Occipital lobe (tissue), 2 donors: ENCODE data around the gene FBXO44. TPM values are rescaled to one million over a fixed set of nuclear protein-coding genes. Genes with fewer than 3 reads are reported as not detected.
A peak's percentile ranks its signal among the peaks of the same experiment; 100 is the strongest.
"Not testable (repeated sequence)": the region's sequence is repeated elsewhere in the genome, so short reads cannot be mapped to it uniquely, and the experiment has no call there.

Experiments used
- DNase-seq: peaks from one replicate; lab custom pipeline; 2025; lab: John Stamatoyannopoulos, UW
- total RNA-seq: library from RNA; depleted of rRNA; stranded (reverse); fragments of >200 nt; gene quantifications from one replicate; pipeline ENCODE4 v1.2.3, GENCODE V29; 2014

The FBXO44 gene, protein sequence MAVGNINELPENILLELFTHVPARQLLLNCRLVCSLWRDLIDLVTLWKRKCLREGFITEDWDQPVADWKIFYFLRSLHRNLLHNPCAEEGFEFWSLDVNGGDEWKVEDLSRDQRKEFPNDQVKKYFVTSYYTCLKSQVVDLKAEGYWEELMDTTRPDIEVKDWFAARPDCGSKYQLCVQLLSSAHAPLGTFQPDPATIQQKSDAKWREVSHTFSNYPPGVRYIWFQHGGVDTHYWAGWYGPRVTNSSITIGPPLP
- 30.3 TPM for total RNA-seq

DNA sequence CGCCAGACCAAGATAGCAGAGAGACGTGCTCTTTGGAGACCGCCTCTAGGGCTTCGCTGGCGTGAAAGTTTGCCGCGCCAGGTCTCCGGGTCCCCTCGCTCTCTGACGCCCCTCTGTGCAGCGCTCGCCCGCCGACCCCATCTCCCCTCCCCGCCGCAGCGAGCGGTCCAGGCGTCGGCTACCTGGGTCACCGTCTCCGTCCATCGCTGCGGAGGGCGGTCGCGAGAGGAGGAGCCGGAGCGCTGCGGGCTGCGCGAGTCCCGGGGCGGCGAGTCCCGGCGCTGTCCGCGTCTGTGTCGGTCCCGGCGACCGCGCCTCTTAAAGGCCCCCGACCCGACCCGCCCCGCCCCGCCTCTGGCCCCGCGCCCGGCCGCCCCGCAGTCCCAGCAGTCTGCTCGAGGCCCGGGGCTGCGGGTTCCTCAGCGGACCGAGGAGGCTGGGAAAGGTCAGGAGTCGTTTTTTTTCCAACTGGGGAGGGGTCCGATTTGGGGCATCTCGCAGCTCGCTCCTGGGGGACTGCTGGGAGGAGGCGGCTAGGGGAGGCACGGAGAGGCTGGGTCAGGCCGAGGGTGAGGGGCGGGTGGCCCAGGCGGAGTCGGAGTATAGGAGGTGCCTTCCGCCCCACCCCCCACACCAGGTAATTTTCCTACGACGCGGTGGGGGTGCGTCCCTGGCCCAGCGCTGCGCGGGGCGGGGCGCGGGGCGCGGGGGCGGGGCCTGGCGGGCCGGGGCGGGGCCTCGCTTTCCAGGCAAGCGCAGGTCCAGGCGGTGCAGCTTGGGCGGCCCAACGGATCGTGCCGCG is at the start of gene FBXO44, which contains the start of gene FBXO2:
Gene FBXO44, plus strand, starts transcription at position 741 of the 802 bp plus-strand sequence. CDS start 959 bp downstream, outside the sequence.
Gene FBXO2, minus strand, starts transcription at position 293 of the 802 bp plus-strand sequence. Its CDS starts 89 bp downstream, at position 204.
- peak; percentile 62 for DNase-seq

DNA sequence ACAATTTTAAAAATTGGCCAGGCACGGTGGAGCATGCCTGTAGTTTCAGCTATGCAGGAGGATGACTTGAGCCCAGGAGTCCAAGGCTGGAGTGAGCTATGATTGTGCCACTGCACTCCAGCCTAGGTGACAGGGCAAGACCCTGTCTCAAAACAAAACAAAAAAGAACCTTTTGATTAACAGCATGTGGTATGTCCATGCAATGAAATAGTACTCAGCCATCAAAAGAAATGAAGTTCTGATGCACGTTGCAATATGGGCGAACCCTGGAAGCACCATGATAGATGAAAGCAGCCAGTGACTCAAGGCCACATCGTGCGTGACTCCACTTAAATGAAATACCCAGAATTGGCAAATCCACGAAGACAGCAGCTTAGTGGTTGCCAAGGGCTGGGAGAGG is 47.9 kb upstream of the FBXO44 start:
- DNase-seq, result no peak

- DNase-seq, result not testable (repeated sequence)
These were observed 46.0 kb upstream of the FBXO44 start for GRCh38 chr1:11608596-11609130.

DNA sequence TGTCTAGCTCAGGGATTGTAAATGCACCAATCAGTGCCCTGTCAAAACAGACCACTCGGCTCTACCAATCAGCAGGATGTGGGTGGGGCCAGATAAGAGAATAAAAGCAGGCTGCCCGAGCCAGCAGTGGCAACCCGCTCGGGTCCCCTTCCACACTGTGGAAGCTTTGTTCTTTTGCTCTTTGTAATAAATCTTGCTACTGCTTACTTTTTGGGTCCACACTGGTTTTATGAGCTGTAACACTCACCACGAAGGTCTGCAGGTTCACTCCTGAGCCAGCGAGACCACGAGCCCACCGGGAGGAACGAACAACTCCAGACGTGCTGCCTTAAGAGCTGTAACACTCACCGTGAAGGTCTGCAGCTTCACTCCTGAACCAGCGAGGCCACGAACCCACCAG is 45.3 kb upstream of the FBXO44 start:
- not testable (repeated sequence) for DNase-seq

GRCh38 chr1:11610629-11611180 is 44.0 kb upstream of the FBXO44 start:
- no peak for DNase-seq

- DNase-seq, result no peak
These were observed 42.9 kb upstream of the FBXO44 start for GRCh38 chr1:11611638-11612327.

DNA sequence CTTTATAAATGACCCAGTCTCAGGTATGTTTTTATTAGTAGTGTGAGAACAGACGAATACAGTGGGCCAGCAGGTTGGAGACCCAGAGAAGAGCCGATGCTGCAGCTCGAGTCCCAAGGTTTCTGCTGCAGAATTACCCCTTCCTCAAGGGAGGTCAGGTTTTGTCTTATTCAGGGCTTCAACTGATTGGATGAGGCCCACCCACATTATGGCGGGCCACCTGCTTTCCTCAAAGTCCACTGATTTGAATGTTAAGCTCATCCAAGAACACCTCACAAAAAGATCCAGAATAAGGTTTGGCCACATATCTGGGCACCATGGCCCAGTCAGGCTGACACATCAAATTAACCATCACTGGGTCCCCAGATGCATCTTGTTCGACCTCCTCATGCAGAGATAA is 41.3 kb upstream of the FBXO44 start:
- DNase-seq, result no peak

DNA sequence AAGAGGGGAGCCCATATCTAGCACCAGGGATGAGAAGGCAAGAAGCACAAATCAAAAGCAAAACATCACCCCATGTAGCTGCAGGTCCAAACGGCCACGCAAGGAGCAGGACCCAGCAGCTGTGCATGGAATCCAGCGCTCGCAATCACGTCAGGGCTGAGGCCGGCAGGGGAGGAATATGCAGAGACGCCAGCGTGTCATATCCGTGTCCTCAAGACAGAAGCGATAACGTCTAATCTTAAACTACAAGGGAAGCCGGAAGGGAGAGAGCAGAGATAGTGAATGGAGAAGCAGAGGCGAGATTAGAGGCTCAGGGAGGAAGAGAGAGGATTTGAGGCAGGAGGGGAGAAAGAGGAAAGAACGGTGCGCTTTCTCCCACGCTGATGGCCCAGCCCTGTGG is 39.6 kb upstream of the FBXO44 start:
- no peak for DNase-seq

DNA sequence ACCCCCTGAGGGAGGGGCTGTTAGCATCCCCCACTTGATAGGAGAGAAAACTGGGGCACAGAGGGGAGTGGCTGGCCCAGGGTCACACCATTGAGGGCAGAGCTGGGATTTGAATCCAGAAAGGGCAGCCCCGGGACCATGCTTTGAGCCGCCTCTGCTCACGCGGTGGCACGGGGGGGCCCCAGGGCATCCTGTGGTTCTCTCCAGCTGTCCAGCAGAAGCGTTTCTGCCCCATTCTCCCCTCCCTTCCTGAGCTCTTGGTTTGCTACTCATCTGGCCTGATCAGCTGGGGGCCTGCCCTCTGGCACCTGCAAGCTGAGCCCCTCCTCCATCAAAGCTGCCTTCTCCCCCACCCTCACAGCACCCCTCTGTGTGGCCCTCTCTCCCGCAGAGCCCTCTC is 37.9 kb upstream of the FBXO44 start:
- DNase-seq, result no peak

DNA sequence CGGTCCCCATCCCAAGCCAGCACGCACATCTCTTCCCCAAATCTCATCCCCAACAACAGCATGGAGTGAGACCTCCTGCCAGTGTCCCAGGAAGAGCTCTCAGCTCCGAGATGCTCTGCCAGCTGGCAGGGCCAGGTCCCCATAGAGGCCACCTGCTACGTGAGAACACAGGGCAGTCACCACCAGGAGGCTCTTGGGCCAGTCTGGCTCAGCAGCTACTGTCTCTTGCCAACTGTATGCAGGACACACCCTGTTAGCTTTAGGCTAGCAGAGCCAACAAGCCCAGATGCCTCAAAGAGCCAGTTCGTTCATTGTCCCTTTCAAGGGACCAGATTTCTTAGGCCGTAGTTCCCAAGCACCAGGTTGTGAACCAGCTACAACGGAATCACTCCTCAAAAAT is 37.4 kb upstream of the FBXO44 start:
- DNase-seq, result no peak

- DNase-seq, result no peak
These were observed 36.9 kb upstream of the FBXO44 start for GRCh38 chr1:11617741-11618140.

GRCh38 chr1:11620405-11620804 is 34.3 kb upstream of the FBXO44 start:
- no peak for DNase-seq

GRCh38 chr1:11620924-11621323 is 33.8 kb upstream of the FBXO44 start:
- DNase-seq, result no peak

DNA sequence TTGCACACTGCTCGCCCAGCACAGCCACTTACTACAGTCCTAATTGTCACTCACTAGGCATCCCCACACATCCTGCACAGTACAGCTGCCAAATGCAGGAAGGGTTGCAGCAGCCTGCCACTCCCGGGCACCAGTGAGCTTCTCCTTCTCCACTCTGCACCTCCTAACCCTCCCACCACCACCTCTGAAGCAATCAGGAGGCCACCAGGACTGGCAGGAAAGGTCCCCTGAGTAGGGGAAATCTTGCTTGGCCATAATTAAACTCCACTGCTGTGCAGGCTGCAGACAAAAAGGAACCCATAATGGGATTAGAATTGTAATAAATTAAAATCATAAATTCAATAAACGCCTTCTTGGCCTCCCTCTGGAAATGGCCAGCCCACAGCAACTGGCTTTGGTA is 32.3 kb upstream of the FBXO44 start:
- DNase-seq, result no peak

DNA sequence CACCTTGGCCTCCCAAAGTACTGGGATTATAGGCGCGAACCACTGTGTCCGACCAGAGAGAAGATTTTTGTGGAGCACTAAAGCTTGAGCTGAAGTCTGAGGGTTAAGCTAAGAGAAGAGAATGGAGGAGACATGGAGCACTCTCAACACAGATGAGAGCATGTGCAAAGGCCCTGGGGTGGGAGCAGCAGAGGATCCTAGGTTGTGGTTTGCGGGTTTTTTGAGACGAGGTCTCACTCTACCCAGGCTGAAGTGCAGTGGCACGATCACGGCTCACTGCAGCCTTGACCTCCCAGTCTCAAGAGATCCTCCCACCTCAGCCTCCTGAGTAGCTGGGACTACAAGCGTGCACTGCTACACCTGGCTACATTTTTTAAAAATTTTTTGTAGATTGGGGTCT is 31.0 kb upstream of the FBXO44 start:
- no peak for DNase-seq

- DNase-seq, result no peak
These were observed 28.1 kb upstream of the FBXO44 start for GRCh38 chr1:11626551-11626950.

DNA sequence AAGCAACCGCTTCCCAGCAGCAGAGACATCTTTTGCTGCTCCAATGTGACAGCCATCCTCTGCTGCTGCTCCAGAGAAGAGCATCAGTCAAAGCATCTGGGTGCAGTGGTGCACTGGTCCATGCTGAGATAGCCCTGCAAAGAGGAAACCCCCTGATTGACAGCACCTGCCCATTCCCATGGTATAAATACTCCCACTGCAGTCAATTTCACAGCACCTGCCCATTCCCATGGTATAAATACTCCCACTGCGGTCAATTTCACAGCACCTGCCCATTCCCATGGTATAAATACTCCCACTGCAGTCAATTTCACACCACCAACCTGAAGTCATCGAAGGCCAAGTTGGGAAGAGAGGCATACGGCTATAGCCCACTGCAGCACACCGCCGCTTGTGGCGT is 25.9 kb upstream of the FBXO44 start:
- DNase-seq, result no peak

DNA sequence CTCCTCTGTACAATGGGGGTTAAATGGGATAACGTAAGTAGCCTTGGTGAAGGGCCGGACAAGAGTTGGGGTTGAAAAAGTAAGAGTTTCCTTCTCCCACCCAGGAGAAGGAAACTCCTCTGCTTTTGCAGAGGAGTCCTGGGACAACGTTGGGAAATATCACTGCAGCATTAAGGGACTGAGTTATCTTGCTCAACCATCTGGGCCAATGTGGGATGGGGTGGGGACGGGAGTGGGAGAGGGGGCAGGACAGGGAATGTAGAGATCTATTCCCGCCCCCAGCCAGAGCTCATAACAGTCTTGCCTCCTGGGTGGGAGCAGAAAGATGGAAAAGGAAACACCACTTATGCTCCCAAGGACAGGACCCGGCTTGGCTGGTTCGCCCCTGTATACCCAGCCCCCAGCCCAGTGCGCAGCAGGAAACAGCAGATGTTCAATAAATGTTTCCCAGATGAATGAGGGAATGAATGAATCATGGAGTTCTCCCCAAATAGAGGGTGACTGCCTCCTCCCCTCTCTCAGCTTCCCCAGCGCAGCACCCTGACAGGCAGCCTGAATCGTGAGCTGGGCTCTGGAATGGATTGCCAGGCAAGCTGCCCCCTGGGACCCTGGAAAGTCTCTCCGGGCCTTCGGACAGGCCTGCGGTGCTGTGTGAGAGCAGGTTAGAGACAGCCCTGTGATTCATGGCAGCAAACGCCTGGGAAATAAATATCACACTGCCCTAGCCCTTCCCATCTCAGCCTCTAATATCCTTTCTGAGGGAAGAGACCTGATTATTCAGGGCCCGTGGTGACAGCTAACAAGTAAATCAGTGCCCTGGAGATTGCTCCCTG is 25.3 kb upstream of the FBXO44 start:
- DNase-seq, result no peak

DNA sequence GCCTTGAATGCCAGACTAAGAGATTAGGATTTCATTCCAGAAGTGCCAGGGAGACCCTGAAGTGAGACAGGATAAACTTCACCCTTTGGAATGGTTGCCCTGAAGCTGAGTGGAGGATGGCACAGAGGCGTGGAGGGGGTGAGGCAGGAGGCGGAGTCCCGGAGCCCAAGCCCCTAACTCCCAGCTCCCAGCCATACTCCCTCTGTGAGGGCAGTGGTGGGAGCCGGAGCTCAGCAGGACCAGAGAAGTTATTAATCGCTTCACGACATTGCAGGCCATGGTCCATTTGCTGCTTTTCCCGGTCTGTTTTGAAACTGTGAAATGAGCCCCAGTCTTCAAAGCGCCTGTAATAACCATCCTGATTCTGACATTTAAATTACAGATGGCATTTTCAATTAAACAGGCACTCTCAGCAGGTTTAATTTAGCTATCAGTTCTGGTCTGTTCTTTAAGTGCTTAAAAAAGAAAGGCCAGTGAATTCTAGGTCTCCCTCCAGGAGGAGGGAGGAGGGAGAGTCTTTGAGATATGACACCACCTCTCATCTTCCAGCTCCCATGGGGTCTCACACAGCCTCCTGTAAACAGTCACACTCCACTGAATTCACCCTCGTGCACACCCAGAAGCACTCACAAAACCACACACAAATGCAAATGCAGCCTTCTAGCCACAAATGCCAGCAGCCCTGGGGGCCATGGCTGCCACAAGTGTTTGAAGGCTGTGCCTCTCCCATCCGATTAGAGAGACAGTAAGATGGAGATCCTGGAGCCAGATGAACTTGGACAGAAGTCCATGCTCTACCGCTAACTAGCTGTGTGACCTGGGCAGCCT is 20.1 kb upstream of the FBXO44 start:
- DNase-seq, result no peak

DNA sequence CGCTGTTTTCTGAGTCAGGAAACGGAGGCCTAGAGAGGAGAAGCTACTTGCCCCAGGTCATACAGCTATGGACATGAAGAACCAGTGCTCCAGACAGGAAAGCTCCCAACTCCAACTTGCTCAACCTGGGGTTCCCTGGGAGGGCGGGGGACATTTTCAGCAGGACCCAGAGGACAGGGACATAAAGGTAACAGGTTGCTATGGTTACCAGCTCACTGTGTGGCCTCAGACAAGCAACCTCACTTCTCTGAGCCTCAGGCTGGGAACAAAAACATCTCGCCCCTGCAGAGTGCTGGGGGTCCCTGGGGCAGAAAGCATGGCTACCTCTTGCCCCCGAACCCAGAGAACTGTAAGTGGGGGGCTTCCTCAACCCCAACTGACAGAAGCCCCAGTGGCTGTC is 16.6 kb upstream of the FBXO44 start:
- DNase-seq, result no peak
